ENCODE data around the gene GAREM1. TPM values are rescaled to one million over a fixed set of nuclear protein-coding genes. Genes with fewer than 3 reads are reported as not detected.

GAREM1 gene
- total and polyA plus RNA-seq, 3 donors from 2014 or later = 10.7 to 16.2 (median 15.2) TPM

DNA sequence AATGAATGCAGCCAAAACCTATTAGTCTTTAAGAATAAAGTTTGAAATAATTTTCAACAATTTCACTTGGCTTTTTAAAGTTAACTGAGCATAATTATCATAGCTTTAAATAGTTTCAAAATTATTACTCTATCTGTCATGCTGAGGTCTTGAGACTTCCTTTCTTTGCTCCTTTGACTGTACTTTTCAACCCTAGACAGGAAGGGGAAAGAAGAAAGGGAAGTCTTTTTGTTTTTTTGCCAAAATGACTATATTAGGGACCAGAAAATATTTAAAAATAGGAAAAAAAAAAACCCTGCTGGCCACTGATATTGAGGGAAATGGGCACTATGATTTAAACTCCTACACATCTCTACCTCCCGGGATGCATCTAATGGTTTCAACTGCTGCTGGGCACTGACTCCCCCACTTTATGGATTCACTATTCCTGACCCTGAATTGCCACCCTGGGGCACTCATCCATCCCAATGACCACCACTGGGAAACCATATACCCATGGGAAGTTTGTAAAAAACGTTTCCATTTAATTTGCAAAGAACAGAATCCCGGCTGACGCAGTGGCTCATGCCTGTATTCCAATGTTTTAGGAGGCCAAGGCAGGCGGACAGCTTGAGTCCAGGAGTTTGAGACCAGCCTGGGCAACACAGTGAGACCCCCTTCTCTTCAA is 50.5 kb downstream of the GAREM1 start:
- WGBS, 2 donors = 55 to 65% methylated on average over 5 of the region's 5 CpGs
- TF ChIP-seq, protein P1, sequence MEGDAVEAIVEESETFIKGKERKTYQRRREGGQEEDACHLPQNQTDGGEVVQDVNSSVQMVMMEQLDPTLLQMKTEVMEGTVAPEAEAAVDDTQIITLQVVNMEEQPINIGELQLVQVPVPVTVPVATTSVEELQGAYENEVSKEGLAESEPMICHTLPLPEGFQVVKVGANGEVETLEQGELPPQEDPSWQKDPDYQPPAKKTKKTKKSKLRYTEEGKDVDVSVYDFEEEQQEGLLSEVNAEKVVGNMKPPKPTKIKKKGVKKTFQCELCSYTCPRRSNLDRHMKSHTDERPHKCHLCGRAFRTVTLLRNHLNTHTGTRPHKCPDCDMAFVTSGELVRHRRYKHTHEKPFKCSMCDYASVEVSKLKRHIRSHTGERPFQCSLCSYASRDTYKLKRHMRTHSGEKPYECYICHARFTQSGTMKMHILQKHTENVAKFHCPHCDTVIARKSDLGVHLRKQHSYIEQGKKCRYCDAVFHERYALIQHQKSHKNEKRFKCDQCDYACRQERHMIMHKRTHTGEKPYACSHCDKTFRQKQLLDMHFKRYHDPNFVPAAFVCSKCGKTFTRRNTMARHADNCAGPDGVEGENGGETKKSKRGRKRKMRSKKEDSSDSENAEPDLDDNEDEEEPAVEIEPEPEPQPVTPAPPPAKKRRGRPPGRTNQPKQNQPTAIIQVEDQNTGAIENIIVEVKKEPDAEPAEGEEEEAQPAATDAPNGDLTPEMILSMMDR (IDR thresholded peaks at IDR 0.05) = no peak
- no peak for TF ChIP-seq POLR2A (IDR thresholded peaks at IDR 0.05)
- Histone ChIP-seq H3K27me3 (no peaks in the 10 kb centered on the region), H3K36me3 (ENCODE audit: low read depth, missing control alignments) (no peaks in the 10 kb centered on the region), H3K9me3 (no peaks in the 10 kb centered on the region), H3K4me1 (no peaks in the 10 kb centered on the region), H3K27ac (no peak overlapping the region), H3K4me3 (no peak overlapping the region)
- intact Hi-C loops (cut with DNase I; ENCODE audit: low total_unique reads) = no loop called here
- DNase-seq = no peak

GRCh38 chr18:32418148-32418547 is 52.5 kb downstream of the GAREM1 start:
- no peak overlapping the region for H3K27ac ChIP-seq
- no peaks in the 10 kb centered on the region for H3K27me3 ChIP-seq
- DNase-seq = no peak
- intact Hi-C loops (cut with DNase I; ENCODE audit: low total_unique reads) = no loop called here
- H3K4me1 ChIP-seq = no peaks in the 10 kb centered on the region
- H3K4me3 ChIP-seq = no peak overlapping the region
- WGBS, 2 donors = 76 to 85% methylated on average over 5 of the region's 5 CpGs
- TF ChIP-seq, protein P1 (IDR thresholded peaks at IDR 0.05) = no peak
- no peak for TF ChIP-seq POLR2A (IDR thresholded peaks at IDR 0.05)
- H3K36me3 ChIP-seq (ENCODE audit: low read depth, missing control alignments) = no peaks in the 10 kb centered on the region
- no peaks in the 10 kb centered on the region for H3K9me3 ChIP-seq

DNA sequence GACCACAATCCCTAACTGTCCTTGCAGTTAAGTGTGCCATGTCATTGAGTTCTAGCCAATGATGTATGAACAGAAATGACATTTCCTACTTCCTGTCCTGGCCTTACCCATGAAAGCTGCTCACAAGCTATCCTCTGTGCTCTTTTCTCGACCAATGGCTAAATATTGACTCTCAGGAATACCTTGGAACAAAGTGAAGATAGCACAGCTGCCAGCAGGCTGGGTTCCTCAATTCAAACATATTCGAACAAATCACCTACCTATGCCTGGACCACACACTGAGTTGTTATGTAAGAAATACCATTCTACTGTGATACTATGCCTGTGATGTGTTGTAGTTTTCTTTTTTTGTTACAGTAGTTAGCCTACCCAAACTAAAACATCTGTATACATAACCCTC is 65.1 kb downstream of the GAREM1 start:
- Histone ChIP-seq H3K27me3 (no peaks in the 10 kb centered on the region), H3K27ac (no peak overlapping the region), H3K4me1 (no peaks in the 10 kb centered on the region), H3K4me3 (no peak overlapping the region), H3K9me3 (no peaks in the 10 kb centered on the region), H3K36me3 (ENCODE audit: low read depth, missing control alignments) (no peaks in the 10 kb centered on the region)
- 85 to 93% methylated on average over 2 of the region's 2 CpGs for WGBS, 2 donors
- DNase-seq = no peak
- no peak for TF ChIP-seq POLR2A (IDR thresholded peaks at IDR 0.05)
- TF ChIP-seq, protein P1 (IDR thresholded peaks at IDR 0.05) = no peak
- intact Hi-C loops (cut with DNase I; ENCODE audit: low total_unique reads) = no loop called here

DNA sequence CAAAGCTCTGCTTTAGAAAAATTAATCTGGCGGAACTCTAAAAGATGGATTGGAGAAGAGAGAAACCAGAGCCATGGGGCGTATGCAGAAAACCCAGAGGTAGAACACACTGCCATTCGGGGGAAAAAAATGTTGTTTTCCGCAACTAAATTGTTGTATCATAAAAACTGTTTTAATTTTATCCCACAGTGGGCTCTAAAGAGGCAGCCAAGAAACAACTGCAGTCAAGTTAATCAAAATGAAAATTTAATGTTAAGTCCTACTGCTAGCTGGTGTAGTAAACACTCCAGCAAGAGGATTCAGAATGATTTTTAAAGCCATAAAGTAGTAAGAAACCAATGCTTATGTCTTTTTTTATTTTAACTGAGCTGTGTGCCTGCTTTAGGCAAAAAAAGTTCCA is 69.1 kb downstream of the GAREM1 start:
- TF ChIP-seq, protein P1 (IDR thresholded peaks at IDR 0.05) = no peak
- no peak for TF ChIP-seq POLR2A (IDR thresholded peaks at IDR 0.05)
- WGBS, 2 donors = 85 to 86% methylated on average over 4 of the region's 4 CpGs
- Histone ChIP-seq H3K4me1 (no peaks in the 10 kb centered on the region), H3K36me3 (ENCODE audit: low read depth, missing control alignments) (no peaks in the 10 kb centered on the region), H3K4me3 (no peak overlapping the region), H3K27ac (no peak overlapping the region), H3K9me3 (no peaks in the 10 kb centered on the region), H3K27me3 (no peaks in the 10 kb centered on the region)
- intact Hi-C loops (cut with DNase I; ENCODE audit: low total_unique reads) = no loop called here
- DNase-seq = no peak

DNA sequence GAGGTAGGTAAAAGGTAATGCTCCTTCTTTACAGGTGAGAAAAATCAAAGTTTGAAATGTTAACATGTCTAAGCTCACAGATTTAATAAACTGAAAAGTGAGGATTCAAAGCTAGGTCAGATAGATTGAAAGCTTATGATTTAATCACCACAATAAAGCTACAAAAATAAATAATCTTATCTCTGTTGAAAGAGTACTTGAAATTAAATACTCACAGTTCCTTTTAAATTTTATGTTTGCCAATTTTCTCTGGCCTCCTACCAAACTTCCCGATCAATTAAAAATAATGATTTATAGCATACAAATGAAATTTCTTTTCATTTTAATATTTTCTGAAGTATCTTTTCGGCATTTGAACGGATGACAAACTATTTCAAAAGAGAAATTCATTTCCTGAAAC is 77.3 kb downstream of the GAREM1 start:
- H3K9me3 ChIP-seq = no peaks in the 10 kb centered on the region
- H3K4me3 ChIP-seq = no peak overlapping the region
- no peak for TF ChIP-seq POLR2A (IDR thresholded peaks at IDR 0.05)
- no peak for DNase-seq
- no peaks in the 10 kb centered on the region for H3K36me3 ChIP-seq (ENCODE audit: low read depth, missing control alignments)
- H3K27me3 ChIP-seq = no peaks in the 10 kb centered on the region
- H3K27ac ChIP-seq = no peak overlapping the region
- no peaks in the 10 kb centered on the region for H3K4me1 ChIP-seq
- intact Hi-C loops (cut with DNase I; ENCODE audit: low total_unique reads) = no loop called here
- 74 to 78% methylated on average over 3 of the region's 3 CpGs for WGBS, 2 donors
